Bronchial smooth muscle cell (primary cell): ENCODE results near the gene CD2AP. TPM values are rescaled to one million over a fixed set of nuclear protein-coding genes. Genes with fewer than 3 reads are reported as not detected.

Source experiments
- total RNA-seq: library from RNA; depleted of rRNA; stranded (reverse); fragments of >200 nt; gene quantifications from 2 replicates; pipeline ENCODE4 v1.2.1, GENCODE V29; 2014

Gene CD2AP
- 7.1 and 14.3 TPM in 2 replicates for total RNA-seq

GRCh38 chr6:47477497-47478232 lies at the start of gene CD2AP:
CD2AP (plus strand) TSS chr6:47477789; CDS start chr6:47478245, 456 bp downstream.

Other genes starting within 250 kb of the CD2AP start
- gene TNFRSF21, start 167.9 kb upstream of the CD2AP start, total RNA-seq: 19.2 and 21.0 TPM in 2 replicates
- under 0.01 TPM in 1 of 2 replicates, not detected in the other for gene ADGRF4, start 220.8 kb downstream of the CD2AP start, total RNA-seq